Stomach (tissue), 9 donors: ENCODE data around the gene SDHA. TPM values are rescaled to one million over a fixed set of nuclear protein-coding genes. Genes with fewer than 3 reads are reported as not detected.

Source experiments
- DNase-seq, 2 donors: peaks; one replicate each; pipeline versions ENCODE4 v3.0.0 to v3.0.0-alpha.2; 2013 to 2019
- H3K27ac ChIP-seq, 5 donors: fragments of 200-600 bp in 4 of 5; sonication (generic) in 4 of 5; one replicate each; pipeline ENCODE4 v1.5.1; 2013 to 2019; ENCODE audit warnings: mild to moderate bottlenecking in 1 of 5, moderate library complexity in 1 of 5
- H3K27me3 ChIP-seq, 3 donors: fragments of 200-600 bp; sonication (generic); one replicate each; pipeline ENCODE4 v1.5.1; 2017 to 2019; ENCODE audit warnings: mixed run types in 1 of 3
- H3K36me3 ChIP-seq, 4 donors: fragments of 200-600 bp; sonication (generic); 1 replicate in 3 of 4; 2 replicates in 1 of 4; pipeline ENCODE4 v1.5.1; 2016 to 2019
- H3K4me1 ChIP-seq, 4 donors: fragments of 200-600 bp; sonication (generic); one replicate each; pipeline ENCODE4 v1.5.1; 2016 to 2019
- H3K4me3 ChIP-seq, 4 donors: fragments of 200-600 bp; sonication (generic) in 3 of 4; one replicate each; pipeline ENCODE4 v1.5.1; 2016 to 2019; ENCODE audit warnings: mild to moderate bottlenecking in 1 of 4
- H3K9me3 ChIP-seq, 4 donors: fragments of 200-600 bp; sonication (generic); one replicate each; pipeline ENCODE4 v1.5.1; 2016 to 2019
- CTCF ChIP-seq, 7 experiments: fragments of 450-650 bp in 4 of 7; fragments of 200-600 bp in 3 of 7; sonication (generic) in 3 of 7; IDR thresholded peaks; one replicate each; pipeline ENCODE4 v1.5.1; 2016 to 2019; ENCODE audit warnings: antibody characterized with exemption in 7 of 7, control low read depth in 2 of 7, mild to moderate bottlenecking in 1 of 7
- EP300 ChIP-seq: sonication (generic); formaldehyde crosslinking; IDR thresholded peaks from one replicate; pipeline ENCODE4 v1.6.1; 2017; ENCODE audit warnings: antibody characterized with exemption
- POLR2A ChIP-seq, 4 donors: fragments of 450-650 bp; IDR thresholded peaks; one replicate each; pipeline ENCODE4 v1.6.1; 2016; ENCODE audit warnings: antibody characterized with exemption in 4 of 4, control low read depth in 2 of 4, mild to moderate bottlenecking in 1 of 4, moderate library complexity in 1 of 4
- POLR2AphosphoS5 ChIP-seq, 3 donors: sonication (generic); formaldehyde crosslinking; IDR thresholded peaks; one replicate each; pipeline ENCODE4 v1.6.1; 2016; ENCODE audit warnings: antibody characterized with exemption in 3 of 3
- WGBS, 5 donors: extraction: QIAGEN DNeasy Blood & Tissue Kit in 3 of 5; methylation state at CpG; one replicate each; pipeline versions ENCODE4 v1.1.5 to v1.1.7; 2013 to 2018; 5-methylcytosine and 5-hydroxymethylcytosine counted together
- intact Hi-C: fragments of 100-400 bp; cut with DNase I; formaldehyde crosslinking; loops from one replicate; pipeline ENCODE4 v1.15.1; 2023; ENCODE audit warnings: low total_unique reads
- polyA plus RNA-seq, 3 donors: library from polyadenylated mRNA; stranded (reverse); fragments of 200-250 nt; gene quantifications; one replicate each; pipeline ENCODE4 v1.2.3, GENCODE V29; 2013
- total RNA-seq, 5 donors: library from RNA; depleted of rRNA; stranded (reverse); fragments of >200 nt; gene quantifications; one replicate each; pipeline versions ENCODE4 v1.1.0 to v1.2.3, GENCODE V29; 2014 to 2016
- donor health status: healthy with polysubstance abuse.
- donor health status: Bipolar disorder and iron deficiency.
- donor health status: healthy.

SDHA gene
- total and polyA plus RNA-seq, 8 donors: 78.8 to 509 (median 111) TPM

GRCh38 chr5:191036-191948 is 26.8 kb upstream of the SDHA start, which contains the start of gene LRRC14B:
Gene LRRC14B, plus strand, starts transcription at chr5:191495. Its CDS starts 44 bp downstream, at chr5:191539.
- Histone ChIP-seq H3K4me1 (peaks cover 22 to 36% (median 31%) of the 10 kb centered on the region in 4 donors), H3K9me3 (no peaks in the 10 kb centered on the region), H3K27ac (peak within 1 kb of the TSS in 4 of 5 donors; percentile 48 to 76 (median 68)), H3K4me3 (peak within 1 kb of the TSS; percentile 20 to 39 (median 22)), H3K27me3 (peaks cover 0 to 45% (median 9%) of the 10 kb centered on the region in 3 donors), H3K36me3 (no peaks in the 10 kb centered on the region)
- TF ChIP-seq POLR2AphosphoS5 (IDR thresholded peaks at IDR 0.05) (no peak), POLR2A (IDR thresholded peaks at IDR 0.05) (no peak), EP300 (no peak), CTCF (IDR thresholded peaks at IDR 0.05) (no peak)
- DNase-seq: peak; percentile 73 to 90
- intact Hi-C loops: no loop called here
- WGBS, 5 donors: 9 to 33% (median 10%) methylated on average over 17 to 56 of the region's 56 CpGs

GRCh38 chr5:191949-192690 is 26.0 kb upstream of the SDHA start:
- WGBS, 5 donors: 84 to 95% (median 86%) methylated on average over 7 to 46 of the region's 46 CpGs
- DNase-seq: no peak
- H3K4me3 ChIP-seq: peak overlapping the region in 1 of 4 donors; percentile 39
- peaks cover 22 to 36% (median 31%) of the 10 kb centered on the region in 4 donors for H3K4me1 ChIP-seq
- intact Hi-C loops: no loop called here
- H3K27me3 ChIP-seq: peaks cover 0 to 42% (median 9%) of the 10 kb centered on the region in 3 donors
- TF ChIP-seq POLR2AphosphoS5 (IDR thresholded peaks at IDR 0.05) (no peak), POLR2A (IDR thresholded peaks at IDR 0.05) (no peak), CTCF (IDR thresholded peaks at IDR 0.05) (no peak), EP300 (no peak)
- peak overlapping the region in 2 of 5 donors; percentile 76 for H3K27ac ChIP-seq
- no peaks in the 10 kb centered on the region for H3K36me3 ChIP-seq
- H3K9me3 ChIP-seq: no peaks in the 10 kb centered on the region

GRCh38 chr5:192691-192969 is 25.5 kb upstream of the SDHA start:
- H3K4me1 ChIP-seq: peaks cover 22 to 36% (median 31%) of the 10 kb centered on the region in 4 donors
- no peaks in the 10 kb centered on the region for H3K9me3 ChIP-seq
- intact Hi-C loops: no loop called here
- H3K27ac ChIP-seq: no peak overlapping the region
- no peak overlapping the region for H3K4me3 ChIP-seq
- peaks cover 0 to 37% (median 9%) of the 10 kb centered on the region in 3 donors for H3K27me3 ChIP-seq
- 82 to 91% (median 84%) methylated on average over 8 to 9 of the region's 9 CpGs for WGBS, 5 donors
- TF ChIP-seq CTCF (IDR thresholded peaks at IDR 0.05) (no peak), EP300 (no peak), POLR2AphosphoS5 (IDR thresholded peaks at IDR 0.05) (no peak), POLR2A (IDR thresholded peaks at IDR 0.05) (no peak)
- H3K36me3 ChIP-seq: no peaks in the 10 kb centered on the region
- no peak for DNase-seq
